HEK293T (cell line): Measurements from ENCODE around the gene ACSL3.

ENCODE experiments used
- CTCF ChIA-PET: fragments of 350-600 bp; formaldehyde crosslinking; extraction: SDS; loops from one replicate; lab custom pipeline; 2021; ENCODE audit warnings: antibody characterized with exemption, inconsistent platforms; lab: Yijun Ruan, JAX
- POLR2A ChIA-PET: fragments of 350-600 bp; formaldehyde crosslinking; extraction: SDS; loops from one replicate; lab custom pipeline; 2020; ENCODE audit warnings: antibody characterized with exemption, inconsistent platforms; lab: Yijun Ruan, JAX
- DNase-seq: peaks from one replicate; pipeline ENCODE4 v3.0.0; 2012; ENCODE audit warnings: mixed read lengths; ENCODE audit errors: extremely low spot score
- ARNT ChIP-seq: fragments of 450-650 bp; IDR thresholded peaks from 2 replicates; pipeline ENCODE4 v1.6.1; 2017; ENCODE audit warnings: mild to moderate bottlenecking
- BHLHE40 ChIP-seq: fragments of 450-650 bp; IDR thresholded peaks from 2 replicates; pipeline ENCODE4 v1.6.1; 2016; ENCODE audit warnings: mild to moderate bottlenecking, moderate library complexity, borderline replicate concordance
- CTBP1 ChIP-seq: fragments of 450-650 bp; IDR thresholded peaks from 2 replicates; pipeline ENCODE4 v1.6.1; 2016; ENCODE audit warnings: borderline replicate concordance
- ELF4 ChIP-seq: fragments of 450-650 bp; IDR thresholded peaks from 2 replicates; pipeline ENCODE4 v1.6.1; 2017; ENCODE audit warnings: antibody characterized with exemption
- FOXA1 ChIP-seq: fragments of 450-650 bp; IDR thresholded peaks from 2 replicates; pipeline ENCODE4 v1.6.1; 2016; ENCODE audit warnings: mild to moderate bottlenecking
- FOXK2 ChIP-seq: fragments of 450-650 bp; IDR thresholded peaks from 2 replicates; pipeline ENCODE4 v1.6.1; 2016; ENCODE audit warnings: mild to moderate bottlenecking
- FOXM1 ChIP-seq: fragments of 450-650 bp; IDR thresholded peaks from 2 replicates; pipeline ENCODE4 v1.6.1; 2017; ENCODE audit warnings: mild to moderate bottlenecking, borderline replicate concordance
- HDGF ChIP-seq: fragments of 450-650 bp; IDR thresholded peaks from 2 replicates; pipeline ENCODE4 v1.6.1; 2017; ENCODE audit warnings: antibody characterized with exemption, borderline replicate concordance
- L3MBTL2 ChIP-seq: fragments of 450-650 bp; conservative IDR thresholded peaks from 2 replicates; pipeline ENCODE4 v1.6.1; 2016; ENCODE audit warnings: mild to moderate bottlenecking
- LEF1 ChIP-seq: fragments of 450-650 bp; IDR thresholded peaks from 2 replicates; pipeline ENCODE4 v1.6.1; 2017; ENCODE audit warnings: mild to moderate bottlenecking, borderline replicate concordance
- NFRKB ChIP-seq: fragments of 450-650 bp; IDR thresholded peaks from 2 replicates; pipeline ENCODE4 v1.6.1; 2016; ENCODE audit warnings: mild to moderate bottlenecking, moderate library complexity
- PKNOX1 ChIP-seq: fragments of 450-650 bp; IDR thresholded peaks from 2 replicates; pipeline ENCODE4 v1.6.1; 2016
- SP1 ChIP-seq: fragments of 450-650 bp; IDR thresholded peaks from 2 replicates; pipeline ENCODE4 v1.6.1; 2017
- SUZ12 ChIP-seq: fragments of 450-650 bp; IDR thresholded peaks from 2 replicates; pipeline ENCODE4 v1.6.1; 2016; ENCODE audit warnings: mild to moderate bottlenecking
- TARDBP ChIP-seq: fragments of 450-650 bp; IDR thresholded peaks from 2 replicates; pipeline ENCODE4 v1.6.1; 2016
- ZNF384 ChIP-seq: fragments of 450-650 bp; IDR thresholded peaks from 2 replicates; pipeline ENCODE4 v1.6.1; 2016

ACSL3 gene

GRCh38 chr2:222827417-222827816, 33.4 kb upstream of the ACSL3 start:
- TF ChIP-seq TARDBP, result no peak
- TF ChIP-seq FOXA1, result no peak
- no peak for TF ChIP-seq SP1
- TF ChIP-seq BHLHE40, result no peak
- TF ChIP-seq L3MBTL2, result no peak
- TF ChIP-seq ELF4, result no peak
- no peak for TF ChIP-seq FOXK2
- no peak for TF ChIP-seq ZNF384
- no peak for TF ChIP-seq FOXM1
- POLR2A ChIA-PET, result no interaction called here
- DNase-seq, result no peak
- CTCF ChIA-PET, result interaction anchor here (0.7 kb wide), 1 partner anchor 114 kb away, joined by 6 read pairs; no protein-coding TSS in a partner anchor

- TF ChIP-seq FOXM1, result no peak
- TF ChIP-seq HDGF, result no peak
- no peak for TF ChIP-seq TARDBP
- TF ChIP-seq CTBP1, result no peak
- TF ChIP-seq SP1, result no peak
- no peak for TF ChIP-seq NFRKB
- no peak for TF ChIP-seq FOXA1
- no peak for TF ChIP-seq FOXK2
- TF ChIP-seq ARNT, result no peak
- TF ChIP-seq PKNOX1, result no peak
- no peak for TF ChIP-seq L3MBTL2
- no peak for TF ChIP-seq SUZ12
- TF ChIP-seq ELF4, result no peak
- no peak for TF ChIP-seq ZNF384
- TF ChIP-seq BHLHE40, result no peak
- no peak for TF ChIP-seq LEF1
- DNase-seq, result no peak
- POLR2A ChIA-PET, result no interaction called here
- CTCF ChIA-PET, result no interaction called here
These were observed 32.3 kb upstream of the ACSL3 start for GRCh38 chr2:222828572-222828971.

GRCh38 chr2:222830164-222830563, 30.7 kb upstream of the ACSL3 start:
- DNase-seq, result no peak
- POLR2A ChIA-PET, result no interaction called here
- TF ChIP-seq SP1, result no peak
- no peak for TF ChIP-seq ELF4
- TF ChIP-seq L3MBTL2, result no peak
- no peak for TF ChIP-seq SUZ12
- no peak for TF ChIP-seq ARNT
- TF ChIP-seq ZNF384, result no peak
- TF ChIP-seq TARDBP, result no peak
- no peak for TF ChIP-seq FOXK2
- TF ChIP-seq CTBP1, result no peak
- no peak for TF ChIP-seq NFRKB
- TF ChIP-seq FOXA1, result no peak
- no peak for TF ChIP-seq LEF1
- no peak for TF ChIP-seq PKNOX1
- TF ChIP-seq FOXM1, result no peak
- CTCF ChIA-PET, result no interaction called here

GRCh38 chr2:222833410-222833809, 27.4 kb upstream of the ACSL3 start:
- ChIA-PET CTCF (interaction anchor here (1.0 to 1.3 kb wide), 2 partner anchors 9 to 124 kb away, joined by 3 to 4 read pairs; no protein-coding TSS in a partner anchor), POLR2A (interaction anchor here (1.4 kb wide), 1 partner anchor 124 kb away, joined by 3 read pairs; no protein-coding TSS in a partner anchor)
- no peak for TF ChIP-seq BHLHE40
- no peak for TF ChIP-seq ARNT
- no peak for TF ChIP-seq CTBP1
- no peak for TF ChIP-seq TARDBP
- no peak for TF ChIP-seq LEF1
- no peak for TF ChIP-seq L3MBTL2
- no peak for TF ChIP-seq PKNOX1
- no peak for TF ChIP-seq SP1
- no peak for TF ChIP-seq HDGF
- TF ChIP-seq SUZ12, result no peak
- TF ChIP-seq FOXK2, result no peak
- TF ChIP-seq FOXA1, result no peak
- no peak for TF ChIP-seq NFRKB
- TF ChIP-seq FOXM1, result no peak
- TF ChIP-seq ZNF384, result no peak
- no peak for DNase-seq

- CTCF ChIA-PET, result interaction anchor here (0.8 to 1.0 kb wide), 3 partner anchors 21 to 104 kb away, joined by 3 to 4 read pairs (median 3); no protein-coding TSS in a partner anchor
- POLR2A ChIA-PET, result interaction anchor here (1.3 to 1.4 kb wide), 2 partner anchors 25 to 126 kb away, joined by 3 read pairs; no protein-coding TSS in a partner anchor
- DNase-seq, result no peak
- TF ChIP-seq L3MBTL2, result peak; percentile 39; the same call in 1 of the 2 replicates
- no peak for TF ChIP-seq ELF4
These were observed 25.6 kb upstream of the ACSL3 start for GRCh38 chr2:222835143-222835822.

GRCh38 chr2:222835823-222836151, 25.0 kb upstream of the ACSL3 start:
- ChIA-PET POLR2A (interaction anchor here (1.3 to 1.4 kb wide), 2 partner anchors 24 to 127 kb away, joined by 3 read pairs; no protein-coding TSS in a partner anchor), CTCF (interaction anchor here (0.8 to 1.0 kb wide), 3 partner anchors 21 to 104 kb away, joined by 3 to 4 read pairs (median 3); no protein-coding TSS in a partner anchor)
- no peak for TF ChIP-seq SUZ12
- TF ChIP-seq CTBP1, result no peak
- TF ChIP-seq ZNF384, result peak; percentile 51; the same call in 1 of the 2 replicates
- DNase-seq, result no peak
